ENCODE measurements around the gene RRH.
"Not testable (repeated sequence)": the region's sequence is repeated elsewhere in the genome, so short reads cannot be mapped to it uniquely, and the experiment has no call there.

The RRH gene

DNA sequence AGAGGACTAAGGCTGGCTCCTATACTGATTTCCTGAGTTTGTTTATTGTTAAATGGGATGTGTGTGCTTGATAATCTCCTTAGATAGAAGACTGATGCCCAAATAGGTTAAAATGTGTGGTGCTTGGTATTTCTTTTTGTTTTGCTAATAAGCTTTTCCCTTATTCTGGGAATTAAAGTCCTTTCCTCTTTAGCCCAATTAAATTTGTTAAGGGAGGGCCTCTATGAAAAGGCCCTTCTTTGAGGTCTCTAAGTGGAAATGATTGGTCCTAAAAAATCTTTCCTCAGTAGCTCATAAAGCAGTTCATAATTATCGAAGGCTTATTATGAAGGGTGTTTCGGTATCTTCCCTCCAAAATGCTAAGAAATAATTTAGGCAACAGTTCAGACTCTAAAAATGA is at the start of gene RRH:
Gene RRH, plus strand, starts transcription at position 301 of the 400 bp plus-strand sequence. Its CDS starts 56 bp downstream, at position 357.
- FAIRE-seq, result no peak

DNA sequence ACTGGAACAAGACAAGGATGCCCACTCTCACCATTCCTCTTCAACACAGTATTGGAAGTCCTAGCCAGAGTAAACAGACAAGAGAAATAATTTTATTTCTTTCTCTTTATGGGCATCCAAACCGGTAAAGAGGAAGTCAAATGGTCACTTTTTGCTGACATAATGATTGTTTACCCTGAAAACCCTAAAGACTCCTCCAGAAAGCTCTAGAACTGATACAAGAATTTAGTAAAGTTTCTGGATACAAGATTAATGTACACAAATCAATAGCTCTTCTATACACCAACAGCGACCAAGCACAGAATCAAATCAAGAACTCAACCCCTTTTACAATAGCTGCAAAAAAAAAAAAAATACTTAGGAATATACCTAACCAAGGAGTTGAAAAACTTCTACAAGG is 45.7 kb upstream of the RRH start:
- not testable (repeated sequence) for FAIRE-seq

DNA sequence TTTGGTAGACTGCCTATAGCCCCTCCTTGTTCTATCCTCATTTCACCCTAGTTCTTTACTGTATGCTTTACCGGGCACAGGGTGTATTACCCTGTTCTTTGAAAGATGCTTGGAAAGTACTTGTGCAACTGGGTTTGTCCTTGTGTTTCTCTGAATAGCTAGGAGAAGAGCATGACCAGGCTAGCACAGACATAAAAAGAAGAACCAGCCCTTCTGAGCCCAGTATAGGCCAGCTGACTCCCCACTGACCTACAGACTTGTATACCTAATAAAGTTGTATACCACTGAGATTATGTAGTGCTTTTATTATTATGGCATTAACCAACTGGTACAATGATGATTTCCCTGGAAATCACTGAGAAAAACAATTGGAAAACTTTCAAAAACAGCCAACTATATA is 40.9 kb upstream of the RRH start:
- no peak for FAIRE-seq

DNA sequence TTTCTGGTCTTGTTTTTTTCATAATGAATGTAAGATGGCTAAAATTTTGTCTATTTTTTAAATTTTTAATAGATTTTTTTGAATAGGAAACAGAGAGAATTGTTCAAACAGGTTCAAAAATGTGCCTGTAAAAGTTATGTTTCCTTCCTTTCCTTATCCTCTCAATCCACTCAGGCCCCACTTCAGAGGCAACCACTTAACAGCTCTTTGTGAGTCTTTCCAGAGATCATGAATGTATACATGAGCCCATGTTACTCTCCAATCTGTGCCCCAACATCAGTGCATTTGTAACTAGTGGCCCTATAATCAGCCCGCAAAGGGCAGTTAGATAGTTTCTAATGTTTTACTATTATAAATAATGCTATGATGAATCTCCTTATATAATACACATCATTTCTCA is 40.0 kb upstream of the RRH start:
- no peak for FAIRE-seq

GRCh38 chr4:109795059-109795458 is 32.7 kb upstream of the RRH start:
- no peak for FAIRE-seq

DNA sequence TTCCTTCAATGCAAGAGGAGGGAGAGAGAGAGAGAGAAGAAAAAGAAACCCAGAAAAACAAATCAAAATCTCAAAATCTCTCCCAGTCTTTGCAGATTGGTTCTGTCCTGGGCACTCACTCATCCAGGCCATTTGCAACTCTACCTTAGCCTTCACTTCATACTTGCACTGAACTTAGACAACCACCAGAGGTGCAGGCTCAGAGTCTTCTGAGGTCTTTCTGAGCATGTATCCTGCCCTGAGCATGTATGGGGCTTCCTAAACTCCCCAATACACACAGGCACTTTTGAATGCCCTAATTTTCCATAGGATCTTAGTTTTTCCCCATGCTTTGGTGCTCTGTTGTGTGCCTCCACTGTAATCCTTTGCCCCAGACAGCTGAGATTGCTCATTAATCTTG is 28.9 kb upstream of the RRH start:
- FAIRE-seq, result no peak

- no peak for FAIRE-seq
Measured at GRCh38 chr4:109801099-109801789, 26.5 kb upstream of the RRH start.

GRCh38 chr4:109801895-109802319 is 25.9 kb upstream of the RRH start, which contains the start of gene CFI:
TSS of gene CFI (minus strand) at chr4:109801999. CDS start at chr4:109801971, 28 bp downstream.
- no peak for FAIRE-seq

GRCh38 chr4:109803924-109804571 is 23.7 kb upstream of the RRH start:
- no peak for FAIRE-seq

- FAIRE-seq, result no peak
Measured at GRCh38 chr4:109809655-109810054, 18.1 kb upstream of the RRH start.

DNA sequence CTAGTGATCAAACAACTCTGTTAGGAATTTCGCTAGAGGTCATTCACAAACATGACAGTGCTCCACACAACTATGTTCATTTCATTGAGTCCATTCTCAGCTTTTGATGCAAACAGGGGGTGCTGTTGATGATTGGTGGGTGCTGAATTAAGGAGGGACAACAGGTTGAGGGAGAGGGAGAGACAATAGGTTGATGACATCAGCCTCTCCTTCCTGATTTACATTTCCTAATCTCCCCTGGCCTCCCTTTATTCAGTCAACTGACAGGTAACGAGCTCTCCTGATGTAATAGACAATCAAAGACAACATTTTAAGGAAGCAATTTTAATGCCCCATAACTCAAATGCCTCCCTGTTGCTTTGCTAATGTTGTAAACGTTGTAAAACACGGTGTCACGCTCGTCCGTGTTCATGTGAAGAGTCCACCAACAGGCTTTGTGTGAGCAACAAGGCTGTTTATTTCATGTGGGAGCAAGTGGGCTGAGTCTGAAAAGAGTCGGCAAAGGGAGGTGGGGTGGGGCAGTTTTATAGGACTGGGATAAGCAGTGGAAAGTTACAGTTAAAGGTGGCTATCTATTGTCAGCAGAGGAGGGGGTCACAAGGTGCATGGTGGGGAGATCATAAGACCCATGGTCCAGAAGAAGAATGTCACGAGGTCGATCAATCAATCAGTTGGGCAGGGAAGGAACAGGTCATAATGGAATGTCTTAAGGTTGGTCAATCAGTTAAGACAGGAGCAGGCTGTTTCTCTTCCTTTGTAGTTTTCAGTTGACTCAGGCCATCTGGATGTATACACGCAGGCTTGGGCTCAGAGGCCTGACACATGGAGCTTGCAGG is 17.0 kb upstream of the RRH start:
- no peak for FAIRE-seq

GRCh38 chr4:109811707-109812106 is 16.1 kb upstream of the RRH start:
- no peak for FAIRE-seq

DNA sequence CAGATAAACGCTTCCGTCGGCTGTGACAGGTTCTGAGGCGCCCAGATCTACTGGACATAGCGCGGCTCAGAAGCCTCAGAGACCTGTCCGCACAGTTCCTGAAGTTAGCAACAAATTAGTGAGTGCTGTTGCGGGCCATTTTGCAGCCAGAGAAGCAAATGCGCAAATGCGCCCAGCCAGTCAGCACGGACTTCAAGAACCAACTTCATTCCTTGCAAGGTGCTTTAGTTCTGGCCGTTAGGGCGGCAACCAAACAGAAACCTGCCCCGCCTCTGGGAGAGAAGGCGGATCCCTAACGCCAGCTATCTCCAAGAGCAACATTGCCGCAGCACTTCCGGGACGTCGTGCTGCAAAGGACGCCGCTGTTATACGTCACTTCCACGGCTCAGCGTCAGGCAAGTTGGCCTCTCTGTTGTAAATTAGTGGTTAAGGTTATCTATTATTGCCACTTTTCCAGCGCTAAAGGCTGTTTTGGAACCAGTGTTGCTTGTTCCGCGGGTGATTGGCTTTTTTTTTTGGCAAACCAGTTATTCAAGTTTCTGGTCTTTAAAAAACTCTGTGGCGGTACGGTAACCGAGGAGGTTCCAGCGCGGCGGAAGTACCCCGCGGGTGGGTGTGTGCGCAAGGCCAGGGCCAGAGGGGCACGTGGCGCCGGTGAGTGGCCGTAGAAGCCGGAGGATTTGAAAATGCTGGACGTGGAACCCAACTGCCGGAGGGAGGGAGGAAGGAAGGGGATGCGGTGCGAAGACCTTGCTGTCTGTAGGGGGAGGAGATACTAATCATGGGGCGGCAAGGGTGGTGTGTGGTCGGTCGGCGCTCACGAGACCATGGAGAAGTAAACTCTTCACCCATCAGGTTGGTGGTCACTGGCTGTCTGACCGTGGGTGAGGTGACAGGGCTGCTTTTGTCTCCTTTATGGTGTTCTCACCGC is 12.4 kb upstream of the RRH start, which contains the start of gene GAR1:
Gene GAR1, plus strand, starts transcription at position 612 of the 931 bp plus-strand sequence. CDS start 403 bp downstream, outside the sequence.
- peak; percentile 24 for FAIRE-seq

GRCh38 chr4:109816082-109816442 is 11.7 kb upstream of the RRH start:
- no peak for FAIRE-seq

GRCh38 chr4:109816894-109817293 is 10.9 kb upstream of the RRH start:
- FAIRE-seq, result no peak

DNA sequence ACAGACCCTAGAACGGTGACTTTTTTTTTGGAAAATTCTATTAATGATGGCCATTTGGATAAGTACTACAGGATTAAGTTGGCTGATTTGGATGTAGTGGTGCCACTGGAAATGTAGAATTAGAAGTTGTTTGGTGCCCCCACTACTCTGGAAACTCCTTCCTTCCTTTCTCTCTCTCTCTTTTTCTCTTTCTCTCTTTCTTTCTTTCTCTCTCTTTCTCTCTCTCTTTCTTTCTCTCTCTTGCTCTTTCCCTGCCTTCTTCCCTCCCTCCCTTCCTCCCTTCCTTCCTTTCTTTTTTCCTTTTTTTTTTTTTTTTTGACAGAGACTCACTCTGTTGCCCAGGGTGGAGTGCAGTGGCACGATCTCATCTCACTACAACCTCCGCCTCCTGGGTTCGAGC is 9.5 kb upstream of the RRH start:
- no peak for FAIRE-seq

DNA sequence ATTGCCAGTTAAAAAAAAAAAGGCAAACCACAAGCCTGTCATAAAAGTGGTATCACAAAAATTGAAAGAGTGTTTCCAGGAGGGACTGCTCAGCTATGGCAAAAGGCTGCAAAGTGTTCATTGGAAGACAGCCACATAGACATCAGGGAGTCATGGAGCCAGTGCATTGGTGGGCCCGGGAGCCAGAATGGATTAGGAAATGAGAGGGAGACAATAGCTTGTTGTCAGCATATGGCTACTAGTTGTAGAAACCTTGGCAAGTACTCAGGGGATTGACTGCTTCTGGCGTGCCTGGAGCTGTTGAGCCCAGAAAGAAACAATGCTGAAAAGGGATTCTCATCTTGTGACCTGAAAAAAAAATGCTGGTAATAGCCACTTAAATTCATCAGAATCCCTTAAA is 7.2 kb upstream of the RRH start:
- no peak for FAIRE-seq

DNA sequence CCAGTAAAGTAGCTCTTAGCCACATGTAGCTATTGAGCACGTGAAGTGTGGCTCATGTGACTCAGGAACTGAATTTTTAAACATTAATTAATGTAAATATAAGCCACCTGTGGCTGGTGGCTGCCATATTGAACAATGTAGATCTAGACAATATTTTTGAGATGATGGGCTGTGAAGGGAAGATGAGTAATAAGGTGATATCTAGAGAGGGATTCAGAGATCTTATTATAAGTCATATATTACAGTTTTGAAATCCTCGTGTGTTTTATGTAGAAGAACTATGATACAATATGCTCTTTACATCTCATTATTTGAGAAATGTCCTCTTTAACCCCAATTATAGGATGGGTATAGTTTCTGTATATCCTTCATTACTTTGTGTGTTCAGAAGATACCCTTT is 6.6 kb upstream of the RRH start:
- no peak for FAIRE-seq

DNA sequence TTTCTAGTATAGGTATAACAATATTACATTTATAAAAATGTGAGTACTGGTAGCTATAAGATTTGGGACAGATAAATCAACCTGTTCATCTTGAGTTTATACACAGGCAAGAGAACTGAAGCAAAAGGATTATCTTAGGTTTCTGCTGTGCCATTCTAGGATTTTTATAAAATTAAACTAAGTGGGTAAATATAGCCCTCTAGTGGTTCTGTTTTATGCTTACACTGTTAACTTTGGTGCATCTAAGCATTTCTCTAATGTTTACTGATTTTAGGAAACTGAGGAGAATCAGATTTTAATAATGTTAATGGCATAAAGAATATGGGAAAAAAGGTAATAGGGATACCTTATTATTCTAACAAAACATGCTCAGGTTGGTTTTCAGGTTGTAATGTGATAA is 1.1 kb upstream of the RRH start:
- peak; percentile 21 for FAIRE-seq

- no peak for FAIRE-seq
Measured at GRCh38 chr4:109833756-109834155, 6.0 kb downstream of the RRH start.

DNA sequence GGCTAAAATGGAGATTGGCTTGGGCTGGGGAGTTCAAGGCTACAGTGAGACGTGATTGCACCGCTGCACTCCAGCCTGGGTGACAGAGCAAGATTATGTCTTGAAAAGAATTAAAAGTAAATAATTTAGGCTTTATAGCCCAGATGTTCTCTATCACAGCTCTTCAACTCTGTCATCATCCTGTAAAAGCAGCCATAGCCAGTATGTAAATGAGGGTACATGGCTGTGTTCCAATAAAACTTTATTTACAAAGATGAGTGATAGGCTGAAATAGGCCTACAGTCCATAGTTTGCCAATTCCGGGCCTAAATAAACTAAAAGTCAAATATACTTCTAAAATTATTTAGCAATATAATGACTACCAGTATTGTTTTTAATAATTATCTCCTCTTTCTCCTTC is 9.2 kb downstream of the RRH start:
- no peak for FAIRE-seq

DNA sequence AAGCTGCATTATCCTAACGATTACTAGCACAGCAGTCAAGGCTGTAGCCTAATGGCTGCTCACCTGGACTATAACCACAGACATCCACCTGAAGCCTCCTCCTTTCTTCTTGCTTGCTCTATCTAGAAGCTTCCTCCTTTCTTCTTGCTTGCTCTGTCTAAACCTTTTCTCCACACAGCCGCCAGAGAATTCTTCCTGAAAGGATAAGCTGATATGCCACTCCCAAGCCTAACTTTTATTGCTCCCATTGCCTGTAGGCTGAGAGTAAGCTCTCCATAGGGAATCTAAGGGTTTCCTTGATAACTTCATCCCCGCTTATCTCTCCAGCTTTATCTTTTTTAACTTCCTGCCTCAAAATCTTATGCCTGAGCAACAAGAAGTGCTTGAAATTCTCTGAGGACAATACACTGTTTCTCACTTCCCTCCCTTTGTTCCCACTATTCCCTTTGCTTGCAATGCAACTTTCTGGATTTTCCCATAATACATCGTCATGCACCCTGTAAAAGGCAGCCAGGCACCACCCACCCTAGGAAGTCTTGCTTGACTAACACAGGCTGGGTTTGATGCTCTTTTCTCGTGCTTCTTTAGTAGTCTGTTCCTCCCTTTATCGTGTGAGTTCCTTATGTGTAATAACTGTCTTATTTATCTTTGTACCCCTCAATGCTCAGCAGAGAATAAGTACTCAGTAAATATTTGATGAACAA is 18.8 kb downstream of the RRH start:
- no peak for FAIRE-seq

Measured in colon (tissue), 2 donors.